CD14-positive monocyte (primary cell): ENCODE measurements around the gene COL9A3. TPM values are rescaled to one million over a fixed set of nuclear protein-coding genes. Genes with fewer than 3 reads are reported as not detected.

Experiments used
- DNase-seq, 3 donors: peaks; one replicate each; pipeline ENCODE4 v3.0.0-alpha.2; 2011 to 2022
- H2AFZ ChIP-seq: 2 replicates; pipeline ENCODE4 v1.6.0; 2012; ENCODE audit warnings: mild to moderate bottlenecking, low read depth, low read length, inconsistent platforms; ENCODE audit not compliant: insufficient read depth, poor library complexity, severe bottlenecking
- H3K27ac ChIP-seq, 2 donors: 1 replicate in 1 of 2; 2 replicates in 1 of 2; pipeline ENCODE4 v1.5.1; 2012 to 2013; ENCODE audit warnings: low read length in 2 of 2, control low read depth in 1 of 2, inconsistent platforms in 1 of 2, low read depth in 1 of 2, mild to moderate bottlenecking in 1 of 2
- H3K27me3 ChIP-seq, 2 donors: one replicate each; pipeline versions ENCODE4 v1.6.0 to v1.6.1; 2011 to 2013; ENCODE audit warnings: low read length in 2 of 2; ENCODE audit not compliant: control insufficient read depth in 2 of 2, insufficient read depth in 2 of 2
- H3K36me3 ChIP-seq, 2 donors: replicated peaks in 1 of 2; 1 replicate in 1 of 2; 2 replicates in 1 of 2; pipeline versions ENCODE4 v1.5.1 to v1.6.1; 2012 to 2013; ENCODE audit warnings: low read length in 2 of 2, control low read depth in 1 of 2, inconsistent platforms in 1 of 2, mild to moderate bottlenecking in 1 of 2; ENCODE audit not compliant: insufficient read depth in 2 of 2, control insufficient read depth in 1 of 2
- H3K4me1 ChIP-seq, 2 donors: 1 replicate in 1 of 2; 2 replicates in 1 of 2; pipeline versions ENCODE4 v1.5.1 to v1.6.1; 2012 to 2013; ENCODE audit warnings: low read length in 2 of 2, control low read depth in 1 of 2, inconsistent platforms in 1 of 2, mild to moderate bottlenecking in 1 of 2, moderate library complexity in 1 of 2; ENCODE audit not compliant: insufficient read depth in 2 of 2, control insufficient read depth in 1 of 2
- H3K4me2 ChIP-seq: replicated peaks from 2 replicates; pipeline ENCODE3; 2012; ENCODE audit warnings: low read length, moderate library complexity, mild to moderate bottlenecking; ENCODE audit not compliant: poor library complexity, severe bottlenecking; ENCODE audit errors: extremely low read depth
- H3K4me3 ChIP-seq, 3 experiments: fragments of 200-600 bp in 1 of 3; sonication (generic) in 1 of 3; replicated peaks in 1 of 3; 1 replicate in 2 of 3; 2 replicates in 1 of 3; pipeline ENCODE4 v1.5.1; 2011 to 2013; ENCODE audit warnings: low read length in 3 of 3, mild to moderate bottlenecking in 3 of 3, control low read depth in 2 of 3, low read depth in 2 of 3, inconsistent platforms in 1 of 3, moderate library complexity in 1 of 3
- H3K79me2 ChIP-seq: 2 replicates; pipeline ENCODE4 v1.6.0; 2012; ENCODE audit warnings: mild to moderate bottlenecking, control low read depth, inconsistent platforms, low read length, moderate library complexity; ENCODE audit not compliant: insufficient read depth
- H3K9ac ChIP-seq: 2 replicates; pipeline ENCODE4 v1.6.0; 2017; ENCODE audit warnings: low read length, mild to moderate bottlenecking; ENCODE audit not compliant: insufficient read depth, poor library complexity, severe bottlenecking
- H3K9me3 ChIP-seq, 2 donors: replicated peaks in 1 of 2; 1 replicate in 1 of 2; 2 replicates in 1 of 2; pipeline versions ENCODE4 v1.5.1 to v1.6.1; 2012 to 2013; ENCODE audit warnings: low read length in 2 of 2, control low read depth in 1 of 2; ENCODE audit not compliant: control insufficient read depth in 1 of 2, insufficient read depth in 1 of 2
- H4K20me1 ChIP-seq: 2 replicates; pipeline ENCODE4 v1.6.0; 2012; ENCODE audit warnings: mild to moderate bottlenecking, low read length, control low read depth, moderate library complexity; ENCODE audit not compliant: insufficient read depth
- H3K27ac Mint-ChIP-seq, 7 donors: one replicate each; pipeline ENCODE4 v1.8.0; 2020; ENCODE audit warnings: mild to moderate bottlenecking in 7 of 7, mixed read lengths in 7 of 7, moderate library complexity in 6 of 7, inconsistent platforms in 2 of 7
- H3K27me3 Mint-ChIP-seq, 3 donors: one replicate each; pipeline ENCODE4 v1.8.0; 2021 to 2022; ENCODE audit warnings: low read depth in 3 of 3, mild to moderate bottlenecking in 3 of 3, mixed read lengths in 3 of 3, moderate library complexity in 3 of 3, inconsistent platforms in 1 of 3
- H3K36me3 Mint-ChIP-seq, 2 donors: one replicate each; pipeline ENCODE4 v1.8.0; 2020; ENCODE audit warnings: mixed read lengths in 2 of 2, inconsistent platforms in 1 of 2, mild to moderate bottlenecking in 1 of 2
- H3K4me1 Mint-ChIP-seq: one replicate; pipeline ENCODE4 v1.8.0; 2020; ENCODE audit warnings: mild to moderate bottlenecking, mixed read lengths
- H3K4me3 Mint-ChIP-seq, 2 donors: one replicate each; pipeline ENCODE4 v1.8.0; 2020; ENCODE audit warnings: mild to moderate bottlenecking in 2 of 2, mixed read lengths in 2 of 2, moderate library complexity in 1 of 2
- H3K9me3 Mint-ChIP-seq, 7 donors: one replicate each; pipeline ENCODE4 v1.8.0; 2020 to 2022; ENCODE audit warnings: mixed read lengths in 7 of 7, mild to moderate bottlenecking in 6 of 7, moderate library complexity in 6 of 7, inconsistent platforms in 2 of 7
- CTCF ChIP-seq: fragments of 200-600 bp; IDR thresholded peaks from one replicate; pipeline ENCODE4 v1.8.0; 2022; ENCODE audit warnings: antibody characterized with exemption, mild to moderate bottlenecking
- WGBS: methylation state at CpG from one replicate; pipeline ENCODE4 v1.1.5; 2013; ENCODE audit warnings: missing lambda C conversion rate; ENCODE audit not compliant: insufficient coverage; 5-methylcytosine and 5-hydroxymethylcytosine counted together
- intact Hi-C, 2 donors: fragments of 100-400 bp; cut with micrococcal nuclease; formaldehyde crosslinking; loops; one replicate each; pipeline versions ENCODE4 v1.15.0 to v1.15.1; 2023
- polyA plus RNA-seq, 3 donors: library from polyadenylated mRNA; depleted of rRNA in 1 of 3; unstranded in 2 of 3; stranded (reverse) in 1 of 3; fragments of 300-500 nt in 2 of 3; fragments of >200 nt in 1 of 3; fragmentation: Illumina TruSeq in 2 of 3; gene quantifications; 1 replicate in 2 of 3; 2 replicates in 1 of 3; pipeline ENCODE4 v1.2.3, GENCODE V29; 2012 to 2021

COL9A3 gene
- polyA plus RNA-seq, 3 donors = 1.8 to 4.4 (median 2.6) TPM

GRCh38 chr20:62800314-62801259 is 16.3 kb upstream of the COL9A3 start:
- WGBS = 93% methylated on average over 18 of the region's 26 CpGs
- TF ChIP-seq CTCF = no peak
- Histone ChIP-seq H3K27me3 (no peaks in the 10 kb centered on the region), H4K20me1 (peaks cover 15% of the 10 kb centered on the region), H3K9me3 (no peaks in the 10 kb centered on the region), H3K79me2 (peaks cover 24% of the 10 kb centered on the region), H3K4me2 (no peak overlapping the region), H3K36me3 (peaks cover 24 to 35% of the 10 kb centered on the region in 2 donors), H3K9ac (no peak overlapping the region), H2AFZ (no peak overlapping the region), H3K27ac (no peak overlapping the region), H3K4me1 (peaks cover 49 to 56% of the 10 kb centered on the region in 2 donors), H3K4me3 (no peak overlapping the region)
- H3K4me3 Mint-ChIP-seq = peak overlapping the region in 1 of 2 donors; percentile 16
- peaks cover 55% of the 10 kb centered on the region for H3K4me1 Mint-ChIP-seq
- H3K36me3 Mint-ChIP-seq = peaks cover 37 to 40% of the 10 kb centered on the region in 2 donors
- intact Hi-C loops = loop anchor here (5.0 to 10.0 kb wide), 4 partner anchors 57 to 656 kb away; partner anchors contain the start of genes ADRM1 (in 1 of the 2), PSMA7 (in 1 of the 2), RPS21 (in 1 of the 2) and SS18L1 (in 1 of the 2)
- no peak overlapping the region for H3K27ac Mint-ChIP-seq
- DNase-seq = no peak
- H3K27me3 Mint-ChIP-seq = peaks cover 0 to 6% (median 2%) of the 10 kb centered on the region in 3 donors
- peaks cover 0 to 3% (median 0%) of the 10 kb centered on the region in 7 donors for H3K9me3 Mint-ChIP-seq

- peaks cover 57% of the 10 kb centered on the region for H3K4me1 Mint-ChIP-seq
These were observed 15.4 kb upstream of the COL9A3 start for GRCh38 chr20:62801284-62802010.

More at GRCh38 chr20:62801284-62802010, 15.4 kb upstream of the COL9A3 start:
- DNase-seq = no peak
- Mint-ChIP-seq H3K27ac (peak overlapping the region in 1 of 7 donors; percentile 13), H3K27me3 (peaks cover 0 to 7% (median 2%) of the 10 kb centered on the region in 3 donors), H3K9me3 (peaks cover 0 to 3% (median 0%) of the 10 kb centered on the region in 7 donors), H3K4me3 (no peak overlapping the region), H3K36me3 (peaks cover 43 to 44% of the 10 kb centered on the region in 2 donors)
- intact Hi-C loops = loop anchor here (5.0 to 10.0 kb wide), 4 partner anchors 56 to 657 kb away; partner anchors contain the start of genes ADRM1 (in 1 of the 2), PSMA7 (in 1 of the 2), RPS21 (in 1 of the 2) and SS18L1 (in 1 of the 2)
- Histone ChIP-seq H3K9me3 (no peaks in the 10 kb centered on the region), H3K27me3 (no peaks in the 10 kb centered on the region), H3K36me3 (peaks cover 25 to 35% of the 10 kb centered on the region in 2 donors), H3K79me2 (peaks cover 33% of the 10 kb centered on the region), H2AFZ (no peak overlapping the region), H4K20me1 (peaks cover 24% of the 10 kb centered on the region), H3K4me3 (no peak overlapping the region), H3K4me1 (peaks cover 54 to 58% of the 10 kb centered on the region in 2 donors), H3K9ac (no peak overlapping the region), H3K4me2 (no peak overlapping the region), H3K27ac (no peak overlapping the region)
- TF ChIP-seq CTCF = no peak
- 97% methylated on average over 11 of the region's 15 CpGs for WGBS
